Measurements from ENCODE around the gene PDE8B.

- TF ChIP-seq ATF3 (IDR thresholded peaks at IDR 0.05) (no peak), YY1 (IDR thresholded peaks at IDR 0.05) (peak; percentile 45), RAD21 (IDR thresholded peaks at IDR 0.05) (peak; percentile 22 to 29), CTCF (IDR thresholded peaks at IDR 0.05; ENCODE audit: low read depth, low read length, missing input control) (no peak), TAF1 (conservative IDR thresholded peaks at IDR 0.05) (no peak), FOXA1 (IDR thresholded peaks at IDR 0.05) (peak; percentile 26), GABPA (IDR thresholded peaks at IDR 0.05 in 1 of 2, conservative IDR thresholded peaks at IDR 0.05 in 1 of 2) (no peak), EGR1 (IDR thresholded peaks at IDR 0.05; ENCODE audit: low read depth in 2 of 2) (peak in 1 of 2 donors; percentile 31), ZBTB33 (IDR thresholded peaks at IDR 0.05) (peak; percentile 24), JUND (IDR thresholded peaks at IDR 0.05) (peak in 1 of 2 donors; percentile 46), MAX (IDR thresholded peaks at IDR 0.05) (peak; percentile 51), NR2F2 (IDR thresholded peaks at IDR 0.05) (no peak)
Observed at GRCh38 chr5:77390795-77391194, 180.3 kb downstream of the PDE8B start.
